HK-2 (cell line): Measurements from ENCODE around the gene STK32C.
A peak's percentile ranks its signal among the peaks of the same experiment; 100 is the strongest.

Experiments used
- DNase-seq: peaks from one replicate; pipeline ENCODE4 v3.0.0-alpha.2; 2018; ENCODE audit not compliant: unreplicated experiment

Gene STK32C

GRCh38 chr10:132199268-132199853 lies 108.4 kb downstream of the STK32C start:
- DNase-seq: no peak

- DNase-seq: no peak
These were observed 109.2 kb downstream of the STK32C start for GRCh38 chr10:132198381-132199181.

GRCh38 chr10:132198068-132198370 lies 109.7 kb downstream of the STK32C start:
- DNase-seq: no peak

- no peak for DNase-seq
These were observed 110.3 kb downstream of the STK32C start for GRCh38 chr10:132197271-132198067.

- no peak for DNase-seq
These were observed 111.3 kb downstream of the STK32C start for GRCh38 chr10:132196178-132197113.

GRCh38 chr10:132195366-132196075 lies 112.2 kb downstream of the STK32C start:
- no peak for DNase-seq

- DNase-seq: no peak
These were observed 113.0 kb downstream of the STK32C start for GRCh38 chr10:132194726-132195125.

- peak; percentile 57 for DNase-seq
These were observed 113.7 kb downstream of the STK32C start for GRCh38 chr10:132193907-132194552.

- DNase-seq: no peak
These were observed 114.6 kb downstream of the STK32C start for GRCh38 chr10:132192991-132193665.

GRCh38 chr10:132192076-132192975 lies 115.4 kb downstream of the STK32C start:
- no peak for DNase-seq

- DNase-seq: no peak
These were observed 117.8 kb downstream of the STK32C start for GRCh38 chr10:132189810-132190422.

- DNase-seq: no peak
These were observed 118.7 kb downstream of the STK32C start for GRCh38 chr10:132189016-132189415.

- DNase-seq: no peak
These were observed 119.4 kb downstream of the STK32C start for GRCh38 chr10:132188331-132188730.

GRCh38 chr10:132187430-132188138 lies 120.2 kb downstream of the STK32C start:
- no peak for DNase-seq

GRCh38 chr10:132186488-132187429 lies 121.0 kb downstream of the STK32C start, which contains the start of gene DPYSL4:
Gene DPYSL4, plus strand, starts transcription at chr10:132186948. Its CDS starts 116 bp downstream, at chr10:132187064.
- DNase-seq: peak; percentile 26
